Subcutaneous adipose tissue (tissue), 4 donors: ENCODE results near the gene XPO1. TPM values are rescaled to one million over a fixed set of nuclear protein-coding genes. Genes with fewer than 3 reads are reported as not detected.

Experiments
- total RNA-seq, 4 donors: library from RNA; depleted of rRNA; stranded (reverse); fragments of >200 nt; gene quantifications; one replicate each; pipeline ENCODE4 v1.1.0, GENCODE V29; 2016
- TF ChIP-seq, protein P1 (sequence below): fragments of 450-650 bp; IDR thresholded peaks from one replicate; pipeline ENCODE4 v1.5.1; 2016; ENCODE audit warnings: low read depth, mild to moderate bottlenecking, control low read depth, antibody characterized with exemption, moderate library complexity

Gene XPO1
- total RNA-seq, 4 donors from 2014 or later = 96.1 to 139 (median 121) TPM

DNA sequence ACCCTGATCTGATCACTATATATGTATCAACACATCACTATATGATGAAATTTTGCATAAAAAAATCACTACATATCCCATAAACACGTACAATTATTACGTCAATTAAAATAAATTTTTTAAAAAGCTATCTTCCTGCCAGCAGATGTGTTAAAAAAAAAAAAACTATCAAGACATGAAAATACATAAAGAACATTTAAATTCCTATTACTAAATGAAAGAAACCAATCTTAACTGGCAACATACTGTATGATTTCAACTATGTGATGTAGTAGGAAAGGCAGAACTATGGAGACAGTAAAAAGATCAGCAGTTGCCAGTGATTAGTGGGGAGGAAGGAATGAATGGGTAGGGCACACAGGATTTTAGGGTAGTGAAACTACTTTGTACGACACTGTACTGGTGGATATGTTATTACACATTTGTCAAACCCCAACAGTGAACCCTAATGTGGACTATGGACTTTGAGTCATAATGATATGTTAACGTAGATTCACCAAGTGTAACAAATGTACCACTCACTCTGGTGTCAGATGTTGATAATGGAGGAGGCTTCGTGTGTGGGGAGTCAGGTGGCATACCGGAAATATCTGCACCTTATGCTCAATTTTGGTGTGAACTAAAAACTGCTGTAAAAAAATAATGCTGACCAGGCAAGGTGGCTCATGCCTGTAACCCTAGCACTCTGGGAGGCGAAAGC, 94.7 kb downstream of the XPO1 start:
- TF ChIP-seq, protein P1, sequence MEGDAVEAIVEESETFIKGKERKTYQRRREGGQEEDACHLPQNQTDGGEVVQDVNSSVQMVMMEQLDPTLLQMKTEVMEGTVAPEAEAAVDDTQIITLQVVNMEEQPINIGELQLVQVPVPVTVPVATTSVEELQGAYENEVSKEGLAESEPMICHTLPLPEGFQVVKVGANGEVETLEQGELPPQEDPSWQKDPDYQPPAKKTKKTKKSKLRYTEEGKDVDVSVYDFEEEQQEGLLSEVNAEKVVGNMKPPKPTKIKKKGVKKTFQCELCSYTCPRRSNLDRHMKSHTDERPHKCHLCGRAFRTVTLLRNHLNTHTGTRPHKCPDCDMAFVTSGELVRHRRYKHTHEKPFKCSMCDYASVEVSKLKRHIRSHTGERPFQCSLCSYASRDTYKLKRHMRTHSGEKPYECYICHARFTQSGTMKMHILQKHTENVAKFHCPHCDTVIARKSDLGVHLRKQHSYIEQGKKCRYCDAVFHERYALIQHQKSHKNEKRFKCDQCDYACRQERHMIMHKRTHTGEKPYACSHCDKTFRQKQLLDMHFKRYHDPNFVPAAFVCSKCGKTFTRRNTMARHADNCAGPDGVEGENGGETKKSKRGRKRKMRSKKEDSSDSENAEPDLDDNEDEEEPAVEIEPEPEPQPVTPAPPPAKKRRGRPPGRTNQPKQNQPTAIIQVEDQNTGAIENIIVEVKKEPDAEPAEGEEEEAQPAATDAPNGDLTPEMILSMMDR = no peak

DNA sequence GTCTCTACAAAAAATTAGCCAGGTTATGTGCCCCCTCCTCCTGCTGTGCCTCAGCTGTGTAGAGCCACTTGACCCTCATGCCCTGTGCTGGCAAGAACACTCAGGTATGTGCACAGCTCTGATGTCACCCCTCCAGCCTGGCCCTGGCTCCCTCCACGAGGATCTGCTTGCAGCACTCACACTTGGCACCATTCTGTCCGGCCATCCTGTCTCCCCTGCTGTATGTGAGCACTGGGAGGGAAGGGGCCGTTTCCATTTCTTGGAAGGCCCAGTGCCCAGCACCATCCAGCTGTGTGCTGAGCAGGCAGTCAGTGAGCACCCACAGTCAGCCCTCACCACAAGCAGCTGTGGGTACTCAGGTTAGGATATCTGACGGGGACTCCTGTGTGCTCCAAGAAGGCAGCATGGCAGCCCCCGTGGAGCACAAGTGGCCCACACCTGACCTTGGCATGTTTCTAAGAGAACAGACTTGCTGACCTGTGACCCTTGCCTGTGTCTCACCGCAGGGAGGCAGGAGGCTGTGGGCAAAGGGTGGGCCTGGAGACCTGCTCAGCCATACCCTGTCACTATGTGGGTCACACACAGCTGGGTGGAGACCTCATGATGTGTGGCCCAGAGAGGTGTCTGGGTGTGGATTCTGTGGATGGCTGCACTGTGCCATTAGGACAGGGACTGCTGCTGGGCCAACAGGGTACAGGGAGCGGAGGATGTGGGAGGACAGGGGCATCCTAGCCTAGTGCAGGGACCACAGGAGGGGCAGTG, 98.7 kb downstream of the XPO1 start:
- TF ChIP-seq, protein P1 = no peak

DNA sequence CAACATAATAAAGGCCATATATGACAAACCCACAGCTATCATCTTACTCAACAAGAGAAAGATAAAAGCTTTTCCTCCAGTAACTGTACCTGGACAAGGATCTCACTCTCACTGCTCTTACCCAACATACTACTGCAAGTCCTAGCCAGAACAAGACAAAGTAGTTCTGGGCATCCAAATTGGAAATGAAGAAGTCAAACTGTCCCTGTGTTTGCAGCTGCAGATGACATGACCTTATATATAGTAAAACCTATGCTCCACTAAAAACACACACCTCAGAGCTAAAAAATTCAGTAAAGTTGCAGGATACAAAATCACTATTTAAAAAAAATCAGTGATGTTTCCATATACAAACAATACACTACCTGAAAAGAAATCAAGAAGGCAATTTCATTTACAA, 99.5 kb downstream of the XPO1 start:
- TF ChIP-seq, protein P1 = no peak

DNA sequence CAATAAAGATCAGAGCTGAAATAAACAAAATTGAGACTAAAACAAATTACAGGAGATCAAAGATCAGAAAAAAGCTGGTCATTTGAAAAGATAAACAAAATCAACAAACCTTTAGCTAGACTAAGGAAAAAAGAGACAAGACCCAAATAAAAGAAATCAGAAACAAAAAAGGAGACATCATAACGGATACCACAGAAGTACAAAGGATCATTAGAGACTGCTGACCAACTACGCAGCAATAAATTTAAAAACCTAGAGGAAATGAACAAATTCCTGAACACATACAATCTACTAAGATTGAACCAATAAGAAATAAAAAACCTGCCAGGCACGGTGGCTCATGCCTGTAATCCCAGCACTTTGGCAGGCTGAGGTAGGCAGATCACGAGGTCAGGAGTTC, 101.0 kb downstream of the XPO1 start:
- TF ChIP-seq, protein P1 = no peak

DNA sequence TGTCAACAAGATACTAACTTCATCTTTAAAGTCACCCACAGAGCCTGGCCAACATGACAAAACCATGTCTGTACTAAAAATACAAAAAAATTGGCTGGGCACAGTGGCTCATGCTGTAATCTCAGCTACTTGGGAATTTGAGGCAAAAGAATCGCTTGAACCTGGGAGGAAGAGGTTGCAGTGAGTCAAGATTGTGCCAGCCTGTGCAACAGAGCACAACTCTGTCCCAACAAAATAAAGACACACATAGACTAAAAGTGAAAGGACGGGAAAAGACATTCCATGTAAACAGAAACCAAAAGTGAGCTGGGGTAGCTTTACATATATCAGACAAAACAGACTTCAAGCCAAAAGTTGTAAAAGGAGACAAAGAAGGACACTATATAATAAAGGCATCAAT, 102.1 kb downstream of the XPO1 start:
- TF ChIP-seq, protein P1 = no peak

DNA sequence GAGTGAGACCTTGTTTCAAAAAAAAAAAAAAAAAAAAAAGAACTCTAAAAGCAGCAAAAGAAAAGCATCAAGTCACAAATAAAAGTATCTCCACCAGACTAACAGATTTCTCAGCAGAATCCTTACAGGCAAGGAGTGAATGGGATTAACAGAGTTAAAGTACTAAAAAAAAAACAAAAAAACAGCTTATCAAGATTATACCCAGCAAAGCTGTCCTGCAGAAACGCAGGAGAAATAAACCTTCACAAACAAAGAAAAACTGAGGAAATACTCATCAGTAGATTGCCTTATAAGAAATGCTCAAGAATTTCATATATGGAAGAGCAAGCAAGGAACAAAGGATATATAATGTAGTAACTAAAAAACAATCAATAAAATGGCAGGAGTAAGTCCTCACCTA, 102.9 kb downstream of the XPO1 start:
- TF ChIP-seq, protein P1 = no peak

DNA sequence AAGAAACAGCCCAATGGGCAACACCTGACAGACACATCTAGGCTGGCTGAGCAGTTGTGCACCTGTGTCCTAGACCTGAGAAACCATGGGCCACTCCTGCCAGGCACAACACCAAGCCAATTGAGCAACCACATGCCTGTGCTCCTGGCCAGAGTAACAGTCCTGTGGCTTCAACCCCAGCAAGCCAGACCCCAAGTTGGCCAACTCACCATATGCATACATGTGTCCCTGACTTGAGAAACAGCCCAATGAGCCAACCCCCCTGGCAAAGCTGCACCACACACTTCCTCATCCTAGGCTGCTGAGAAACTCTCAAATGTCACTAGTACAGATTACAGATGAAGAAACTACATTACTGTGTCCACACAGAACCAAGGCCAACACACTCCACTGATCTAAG, 103.8 kb downstream of the XPO1 start:
- TF ChIP-seq, protein P1 = no peak
